Measurements from ENCODE around the gene INPP4A. TPM values are rescaled to one million over a fixed set of nuclear protein-coding genes. Genes with fewer than 3 reads are reported as not detected.
A peak's percentile ranks its signal among the peaks of the same experiment; 100 is the strongest.

Gene INPP4A
- total RNA-seq, 1 donor: 26.8 TPM

DNA sequence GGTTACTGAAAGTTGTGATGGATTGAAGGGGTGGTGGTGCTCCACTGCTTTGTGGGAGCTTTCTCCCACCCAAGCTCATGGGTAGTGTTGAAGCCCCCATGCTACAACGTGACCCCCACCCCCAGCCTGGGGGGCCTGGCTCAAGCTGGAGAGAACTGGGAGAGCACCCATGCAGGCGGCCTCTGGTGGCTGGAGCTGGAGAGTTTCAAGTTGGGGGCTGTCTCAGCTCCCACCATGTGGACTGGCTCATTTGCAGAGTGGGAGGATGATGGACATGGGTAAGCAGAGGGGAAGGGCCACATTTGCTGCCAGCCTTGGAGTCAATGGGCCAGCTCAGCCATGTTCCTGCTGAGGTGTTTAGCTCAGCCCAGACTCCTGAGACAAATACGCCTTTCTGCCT lies 62.8 kb downstream of the INPP4A start:
- TF ChIP-seq CTCF (IDR thresholded peaks at IDR 0.05; ENCODE audit: insufficient read depth, low read depth, low read length): no peak
- no peak for DNase-seq (ENCODE audit: low read depth)
- H3K4me3 ChIP-seq (ENCODE audit: low read depth, low read length): no peak overlapping the region

DNA sequence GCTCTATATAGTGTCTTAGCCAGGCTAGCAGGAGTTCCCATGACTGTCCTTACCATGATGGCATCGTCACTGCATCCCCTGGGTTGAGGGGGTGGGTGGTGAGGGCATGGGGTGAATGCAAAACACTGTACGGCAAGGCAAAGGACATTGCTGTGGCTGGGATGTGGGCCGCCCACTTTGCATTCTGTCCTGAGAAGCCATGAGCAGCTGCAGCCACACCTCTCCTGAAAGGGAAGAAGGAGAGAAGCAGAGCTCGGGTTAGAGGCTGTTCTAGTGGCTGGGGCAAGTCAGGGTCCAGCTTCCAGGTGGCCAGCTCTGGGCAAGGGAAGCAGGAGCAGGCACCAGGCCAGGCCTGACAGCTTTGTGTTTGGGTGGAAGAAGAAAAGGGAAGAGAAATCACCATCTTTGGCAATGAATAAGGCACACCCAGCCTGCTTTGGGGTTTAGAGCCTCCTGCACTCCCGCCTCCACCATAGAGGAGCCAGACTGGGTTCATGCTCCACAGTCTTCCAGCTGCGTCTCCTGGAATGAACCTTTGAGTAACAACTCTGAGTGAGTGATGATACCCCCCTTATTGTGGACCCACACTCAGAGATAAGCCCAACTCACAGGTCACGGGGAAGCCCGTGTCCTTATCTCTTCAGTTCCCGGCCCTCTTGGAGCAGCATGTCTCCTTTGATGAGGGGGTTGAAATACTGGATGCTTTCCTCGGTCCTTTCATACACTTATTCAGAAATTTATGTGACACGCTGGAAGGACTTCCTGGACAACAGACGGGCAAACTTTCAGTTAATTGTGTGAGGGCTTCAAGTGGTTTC lies 63.4 kb downstream of the INPP4A start:
- TF ChIP-seq CTCF (IDR thresholded peaks at IDR 0.05; ENCODE audit: insufficient read depth, low read depth, low read length): no peak
- H3K4me3 ChIP-seq (ENCODE audit: low read depth, low read length): no peak overlapping the region
- DNase-seq (ENCODE audit: low read depth): no peak

DNA sequence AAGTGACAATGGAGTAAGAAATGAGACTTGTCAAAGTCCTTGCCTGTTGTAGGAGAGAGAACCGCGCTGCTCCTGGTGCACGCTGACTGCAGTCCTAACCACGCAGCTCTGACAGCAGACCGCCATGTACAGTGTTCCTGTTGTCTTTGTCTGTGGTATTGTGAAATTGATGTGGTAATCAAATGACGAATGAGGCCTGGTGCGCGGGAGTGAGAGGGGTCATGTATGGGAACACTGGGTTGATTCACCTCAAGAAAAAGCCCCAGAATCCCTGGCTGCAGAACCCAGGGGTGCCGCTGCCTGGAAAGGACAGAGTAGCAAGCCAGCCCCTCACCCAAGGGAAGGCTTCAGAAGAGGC lies 64.0 kb downstream of the INPP4A start:
- no peak for TF ChIP-seq CTCF (IDR thresholded peaks at IDR 0.05; ENCODE audit: insufficient read depth, low read depth, low read length)
- peak; percentile 91 for DNase-seq (ENCODE audit: low read depth)
- H3K4me3 ChIP-seq (ENCODE audit: low read depth, low read length): no peak overlapping the region

DNA sequence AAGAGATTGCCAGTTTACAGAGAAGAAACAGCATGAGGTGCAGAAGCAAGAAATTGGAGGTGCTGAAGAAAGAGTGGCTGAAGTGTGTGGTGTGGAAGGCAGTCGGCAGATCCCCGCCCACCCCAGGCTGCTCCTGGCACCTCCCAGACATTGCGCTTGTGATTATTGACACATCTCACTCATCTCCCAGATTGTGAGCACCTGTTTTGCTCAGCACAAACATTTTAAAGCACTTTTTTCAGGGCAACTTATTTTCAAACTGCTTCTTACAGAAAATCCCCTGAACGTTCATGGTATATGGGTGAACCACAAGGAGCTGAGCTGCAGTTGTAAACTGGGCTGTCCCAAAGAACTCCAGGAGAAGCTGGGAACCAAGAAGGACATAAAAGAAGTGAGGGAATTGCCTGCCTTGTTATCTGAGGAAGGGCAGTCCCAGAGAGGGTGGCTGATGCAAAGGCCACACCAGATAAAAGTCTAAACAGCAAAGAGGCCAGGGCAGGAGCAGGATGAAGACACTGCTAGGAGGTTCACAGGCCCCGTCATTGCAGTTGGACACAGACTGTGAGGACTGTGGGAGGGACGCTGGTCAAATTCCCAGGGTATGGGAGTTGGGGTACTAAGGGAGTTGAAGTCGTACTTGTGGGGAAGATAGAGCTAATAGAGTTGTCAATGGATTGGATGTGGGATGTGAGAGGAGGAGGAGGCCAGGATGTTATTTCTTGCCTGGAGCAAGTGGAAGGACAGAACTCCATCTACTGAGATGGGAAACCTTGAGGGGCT lies 65.1 kb downstream of the INPP4A start:
- TF ChIP-seq CTCF (IDR thresholded peaks at IDR 0.05; ENCODE audit: insufficient read depth, low read depth, low read length): no peak
- DNase-seq (ENCODE audit: low read depth): no peak
- no peak overlapping the region for H3K4me3 ChIP-seq (ENCODE audit: low read depth, low read length)

DNA sequence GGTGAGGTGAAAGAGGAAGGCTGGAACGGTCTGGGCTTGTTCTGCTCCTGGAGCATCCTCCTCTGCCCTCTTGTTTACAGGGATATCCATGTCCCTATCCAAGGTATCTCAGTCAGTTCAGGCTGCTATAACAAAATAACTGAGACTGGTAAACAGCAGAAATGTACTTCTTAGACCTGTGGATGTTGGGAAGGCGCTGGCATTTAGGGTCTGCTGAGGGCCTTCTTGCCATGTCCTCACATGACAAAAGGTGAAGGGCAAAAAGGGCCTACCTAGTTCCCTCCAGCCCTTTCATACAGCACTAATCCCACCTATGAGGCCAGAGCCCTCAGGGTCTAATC lies 65.6 kb downstream of the INPP4A start:
- no peak for TF ChIP-seq CTCF (IDR thresholded peaks at IDR 0.05; ENCODE audit: insufficient read depth, low read depth, low read length)
- H3K4me3 ChIP-seq (ENCODE audit: low read depth, low read length): no peak overlapping the region
- no peak for DNase-seq (ENCODE audit: low read depth)

GRCh38 chr2:98511981-98512380 lies 67.3 kb downstream of the INPP4A start:
- TF ChIP-seq CTCF (IDR thresholded peaks at IDR 0.05; ENCODE audit: insufficient read depth, low read depth, low read length): no peak
- no peak overlapping the region for H3K4me3 ChIP-seq (ENCODE audit: low read depth, low read length)

More at GRCh38 chr2:98511981-98512380, 67.3 kb downstream of the INPP4A start:
- no peak for DNase-seq (ENCODE audit: low read depth)

Measured in fibroblast of villous mesenchyme (primary cell).